NK-92 treated with Interleukin-12 subunit alpha and Interleukin-12 subunit beta, amount 100 ng/mL, for 24 hours (cell line): Measurements from ENCODE around the gene SGMS1.
"Not testable (repeated sequence)": the region's sequence is repeated elsewhere in the genome, so short reads cannot be mapped to it uniquely, and the experiment has no call there.

Source experiments
- DNase-seq: peaks from one replicate; lab custom pipeline; 2025; lab: John Stamatoyannopoulos, UW

Gene SGMS1

GRCh38 chr10:50469288-50469687 lies 154.5 kb downstream of the SGMS1 start:
- no peak for DNase-seq

GRCh38 chr10:50467209-50467608 lies 156.5 kb downstream of the SGMS1 start:
- no peak for DNase-seq

- no peak for DNase-seq
These were observed 159.7 kb downstream of the SGMS1 start for GRCh38 chr10:50464004-50464409.

DNA sequence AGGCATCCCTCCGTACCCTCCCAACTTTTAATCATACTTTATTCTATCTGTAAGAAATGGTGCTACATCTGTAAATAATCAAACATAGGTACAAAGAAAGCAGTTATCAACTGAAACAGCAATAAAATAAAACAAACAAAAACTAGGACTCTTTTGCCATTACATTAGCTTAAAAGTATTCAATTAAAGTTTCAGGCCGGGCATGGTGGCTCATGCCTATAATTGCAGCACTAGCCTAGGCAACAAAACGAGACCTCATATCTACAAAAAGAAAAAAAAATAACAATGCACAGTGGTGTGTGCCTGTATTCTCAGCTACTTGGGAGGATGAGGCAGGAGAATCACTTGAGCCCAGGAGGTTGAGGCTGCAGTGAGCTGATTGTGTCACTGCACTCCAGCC lies 161.9 kb downstream of the SGMS1 start:
- DNase-seq = no peak

DNA sequence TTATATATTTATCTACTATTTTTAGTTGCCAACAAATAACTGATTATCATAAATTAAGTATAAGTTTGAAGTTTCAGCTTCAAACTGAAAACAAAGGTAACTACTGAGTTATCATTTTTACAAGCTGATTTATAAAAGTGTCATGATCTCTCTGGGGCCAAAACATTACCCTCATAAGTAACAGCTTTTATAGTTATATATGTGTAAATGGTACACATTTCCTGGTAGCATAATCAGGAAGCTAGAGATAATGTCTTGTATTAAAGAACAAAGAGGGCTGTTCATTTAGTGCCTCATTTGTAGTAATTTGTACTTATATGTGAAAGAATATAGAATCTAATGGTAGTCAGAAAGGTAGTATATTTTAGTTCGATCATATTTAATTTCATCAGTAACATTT lies 162.6 kb downstream of the SGMS1 start:
- DNase-seq = no peak

GRCh38 chr10:50456719-50457118 lies 167.0 kb downstream of the SGMS1 start:
- no peak for DNase-seq

- no peak for DNase-seq
These were observed 169.8 kb downstream of the SGMS1 start for GRCh38 chr10:50453940-50454339.

DNA sequence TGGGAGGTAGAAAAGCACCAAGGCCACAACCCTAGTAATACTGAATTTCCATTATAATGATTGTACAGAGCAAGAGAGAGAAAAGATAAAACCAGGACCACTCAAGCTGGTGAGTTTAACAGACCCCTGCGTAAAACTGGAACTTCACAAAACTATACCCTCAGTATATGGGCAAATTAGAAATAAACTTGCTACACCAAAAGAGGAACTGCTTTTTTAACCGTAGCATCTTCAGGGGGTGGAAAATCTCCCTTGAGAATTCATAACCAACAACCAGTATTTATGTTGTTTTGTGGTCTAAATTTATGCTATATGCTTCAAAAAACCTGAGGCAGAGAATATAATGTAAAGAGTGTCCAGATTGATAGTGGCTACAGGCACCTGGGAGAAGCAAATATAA lies 171.2 kb downstream of the SGMS1 start:
- no peak for DNase-seq

DNA sequence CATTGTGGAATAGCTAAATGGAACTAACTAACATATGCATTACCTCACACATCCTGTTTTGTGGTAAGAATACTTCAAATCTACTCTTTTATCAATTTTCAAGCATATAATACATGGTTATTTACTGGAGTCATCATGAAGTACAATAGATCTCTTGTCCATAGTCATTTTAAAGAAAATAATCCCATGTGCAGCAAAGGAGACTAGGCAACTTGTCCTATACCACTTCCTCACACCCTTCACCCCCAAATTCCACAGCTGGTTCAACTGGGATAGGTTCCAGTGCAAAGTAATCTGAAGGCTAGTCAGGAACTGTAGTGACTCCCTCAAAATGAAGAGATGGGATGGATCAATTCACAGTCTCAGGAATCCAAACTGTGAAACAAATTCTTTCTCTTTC lies 176.1 kb downstream of the SGMS1 start:
- no peak for DNase-seq

- not testable (repeated sequence) for DNase-seq
These were observed 178.0 kb downstream of the SGMS1 start for GRCh38 chr10:50445777-50446176.

GRCh38 chr10:50440489-50440888 lies 183.3 kb downstream of the SGMS1 start:
- DNase-seq = peak; percentile 9

DNA sequence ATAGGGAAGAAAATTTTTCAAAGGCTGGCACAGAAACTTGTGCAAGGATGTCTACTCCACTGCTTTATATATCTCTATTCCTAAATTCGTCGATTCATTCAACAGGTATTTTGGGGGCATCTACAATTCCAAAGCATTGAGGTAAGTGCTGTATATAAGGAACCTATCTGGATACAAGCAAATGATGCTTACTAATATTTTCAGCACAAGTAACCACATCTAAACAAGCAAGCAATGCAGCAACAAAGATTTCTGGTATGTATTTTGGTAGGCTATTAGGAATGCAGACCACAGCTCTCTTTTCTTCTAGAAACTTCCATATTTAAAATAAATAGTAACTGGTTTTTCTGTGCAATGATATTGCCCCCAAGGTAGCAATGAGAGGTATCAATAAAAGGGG lies 183.9 kb downstream of the SGMS1 start:
- no peak for DNase-seq

GRCh38 chr10:50439187-50439586 lies 184.6 kb downstream of the SGMS1 start:
- no peak for DNase-seq

GRCh38 chr10:50438049-50438936 lies 185.5 kb downstream of the SGMS1 start:
- no peak for DNase-seq

GRCh38 chr10:50437248-50437647 lies 186.5 kb downstream of the SGMS1 start:
- DNase-seq = no peak

- DNase-seq = no peak
These were observed 187.0 kb downstream of the SGMS1 start for GRCh38 chr10:50436805-50437204.

- DNase-seq = no peak
These were observed 191.3 kb downstream of the SGMS1 start for GRCh38 chr10:50432211-50433009.

- DNase-seq = no peak
These were observed 192.0 kb downstream of the SGMS1 start for GRCh38 chr10:50431791-50432190.

- no peak for DNase-seq
These were observed 192.6 kb downstream of the SGMS1 start for GRCh38 chr10:50431133-50431532.

- no peak for DNase-seq
These were observed 197.3 kb downstream of the SGMS1 start for GRCh38 chr10:50426485-50426884.

DNA sequence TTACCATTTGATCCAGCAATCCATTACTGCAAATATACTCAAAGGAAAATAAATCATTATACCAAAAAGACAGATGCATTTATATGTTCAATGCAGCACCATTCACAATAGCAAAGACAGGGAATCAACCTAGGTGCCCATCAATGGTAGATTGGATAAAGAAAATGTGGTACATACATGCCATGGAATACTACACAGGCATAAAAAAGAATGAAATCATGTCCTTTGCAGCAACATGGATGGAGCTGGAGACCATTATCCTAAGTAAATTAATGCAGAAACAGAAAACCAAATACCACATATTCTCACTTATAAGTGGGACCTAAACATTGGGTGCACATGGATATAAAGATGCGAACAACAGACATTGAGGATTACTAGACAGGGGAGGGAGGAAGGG lies 198.5 kb downstream of the SGMS1 start:
- DNase-seq = not testable (repeated sequence)

DNA sequence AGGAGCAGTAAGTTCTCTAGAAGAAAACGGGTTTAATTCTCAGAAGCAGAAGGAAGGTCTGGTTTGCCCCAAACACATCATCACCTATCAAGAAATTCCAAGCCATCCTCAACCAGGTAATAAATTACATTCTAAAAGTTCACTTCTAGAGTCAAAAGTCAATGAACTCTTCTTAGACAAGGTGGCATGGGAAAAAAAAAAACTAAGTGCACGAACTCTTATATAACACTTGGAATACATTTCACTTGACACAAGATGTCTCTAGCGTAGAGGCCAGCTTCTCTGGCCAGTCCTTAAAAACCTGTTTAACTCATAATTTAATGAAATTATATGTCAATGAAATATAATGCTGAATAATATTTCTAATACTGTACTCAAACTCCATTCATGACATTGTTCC lies 200.3 kb downstream of the SGMS1 start:
- DNase-seq = no peak

DNA sequence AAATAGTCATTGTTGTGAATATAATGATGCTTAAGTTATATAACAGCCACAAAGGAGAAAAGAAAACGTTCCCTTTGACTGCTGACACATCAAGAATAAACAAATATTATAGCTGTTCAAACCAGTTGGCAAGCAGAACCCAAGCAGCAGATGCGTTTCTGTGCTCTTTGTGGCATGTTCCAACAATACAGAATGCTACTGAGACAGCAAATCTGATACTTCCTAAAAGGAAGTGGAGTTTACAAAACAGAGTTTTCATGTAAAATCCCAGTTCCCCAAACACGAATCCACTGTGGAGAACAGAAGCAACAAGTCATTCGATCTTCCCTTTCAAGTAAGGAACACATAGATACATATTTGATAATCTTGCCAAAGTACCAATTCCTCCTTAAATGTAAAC lies 201.5 kb downstream of the SGMS1 start:
- DNase-seq = no peak
